ENCODE data around the gene ACADVL. TPM values are rescaled to one million over a fixed set of nuclear protein-coding genes. Genes with fewer than 3 reads are reported as not detected.

Gene ACADVL
- total RNA-seq, 1 experiment from 2014 or later = 327 TPM

Small RNA genes within 50 kb of the gene (small RNA-seq; reads per million reads assigned to genes)
- not detected for gene AC120057.4
- gene MIR324 = 0.68 reads per million, percentile 64 among the genes with 10 or more reads in this experiment
- gene RF00019 = not detected

Other genes starting within 250 kb of the ACADVL start
- gene ALOX12, start 223.9 kb upstream of the ACADVL start, total RNA-seq (2014; rRNA removed; shearing (Covaris generic)) = not detected in 2 replicates
- 201 and 360 TPM in 2 replicates for gene RNASEK, start 207.3 kb upstream of the ACADVL start, total RNA-seq (2014; rRNA removed; shearing (Covaris generic))
- gene BCL6B, start 196.9 kb upstream of the ACADVL start, total RNA-seq (2014; rRNA removed; shearing (Covaris generic)) = not detected in 2 replicates
- 0.43 TPM in 1 of 2 replicates, not detected in the other for gene SLC16A13, start 183.9 kb upstream of the ACADVL start, total RNA-seq (2014; rRNA removed; shearing (Covaris generic))
- not detected in 2 replicates for gene SLC16A11, start 175.8 kb upstream of the ACADVL start, total RNA-seq (2014; rRNA removed; shearing (Covaris generic))
- not detected in 2 replicates for gene CLEC10A, start 139.7 kb upstream of the ACADVL start, total RNA-seq (2014; rRNA removed; shearing (Covaris generic))
- not detected in 2 replicates for gene ASGR2, start 105.1 kb upstream of the ACADVL start, total RNA-seq (2014; rRNA removed; shearing (Covaris generic))
- 2.8 and 4.0 TPM in 2 replicates for gene ASGR1, start 40.6 kb upstream of the ACADVL start, total RNA-seq (2014; rRNA removed; shearing (Covaris generic))
- 11.3 and 14.2 TPM in 2 replicates for gene DLG4, start 102 bp upstream of the ACADVL start, total RNA-seq (2014; rRNA removed; shearing (Covaris generic))
- 45.2 and 57.0 TPM in 2 replicates for gene DVL2, start 14.6 kb downstream of the ACADVL start, total RNA-seq (2014; rRNA removed; shearing (Covaris generic))
- gene PHF23, start 19.5 kb downstream of the ACADVL start, total RNA-seq (2014; rRNA removed; shearing (Covaris generic)) = 94.0 and 115 TPM in 2 replicates
- 191 and 331 TPM in 2 replicates for gene GABARAP, start 22.5 kb downstream of the ACADVL start, total RNA-seq (2014; rRNA removed; shearing (Covaris generic))
- 43.6 and 79.9 TPM in 2 replicates for gene CTDNEP1, start 31.8 kb downstream of the ACADVL start, total RNA-seq (2014; rRNA removed; shearing (Covaris generic))
- 68.1 and 78.2 TPM in 2 replicates for gene ELP5, start 32.3 kb downstream of the ACADVL start, total RNA-seq (2014; rRNA removed; shearing (Covaris generic))
- not detected in 2 replicates for gene CLDN7, start 42.5 kb downstream of the ACADVL start, total RNA-seq (2014; rRNA removed; shearing (Covaris generic))
- 0.03 TPM in 1 of 2 replicates, not detected in the other for gene SLC2A4, start 61.8 kb downstream of the ACADVL start, total RNA-seq (2014; rRNA removed; shearing (Covaris generic))
- not detected in 2 replicates for gene YBX2, start 74.7 kb downstream of the ACADVL start, total RNA-seq (2014; rRNA removed; shearing (Covaris generic))
- gene EIF5A, start 87.7 kb downstream of the ACADVL start, total RNA-seq (2014; rRNA removed; shearing (Covaris generic)) = 1,448 and 1,578 TPM in 2 replicates
- 125 and 135 TPM in 2 replicates for gene GPS2, start 95.4 kb downstream of the ACADVL start, total RNA-seq (2014; rRNA removed; shearing (Covaris generic))
- 20.7 TPM in 2 replicates for gene NEURL4, start 109.4 kb downstream of the ACADVL start, total RNA-seq (2014; rRNA removed; shearing (Covaris generic))
- gene ACAP1, start 116.6 kb downstream of the ACADVL start, total RNA-seq (2014; rRNA removed; shearing (Covaris generic)) = 0.90 and 2.2 TPM in 2 replicates
- gene KCTD11, start 132.2 kb downstream of the ACADVL start, total RNA-seq (2014; rRNA removed; shearing (Covaris generic)) = 4.7 and 5.8 TPM in 2 replicates
- not detected in 2 replicates for gene TMEM95, start 135.2 kb downstream of the ACADVL start, total RNA-seq (2014; rRNA removed; shearing (Covaris generic))
- gene TNK1, start 161.2 kb downstream of the ACADVL start, total RNA-seq (2014; rRNA removed; shearing (Covaris generic)) = 0.24 TPM in 1 of 2 replicates, not detected in the other
- 31.7 and 36.7 TPM in 2 replicates for gene PLSCR3, start 174.6 kb downstream of the ACADVL start, total RNA-seq (2014; rRNA removed; shearing (Covaris generic))
- gene TMEM256, start 184.2 kb downstream of the ACADVL start, total RNA-seq (2014; rRNA removed; shearing (Covaris generic)) = 54.1 and 72.6 TPM in 2 replicates
- 6.1 and 7.4 TPM in 2 replicates for gene NLGN2, start 187.9 kb downstream of the ACADVL start, total RNA-seq (2014; rRNA removed; shearing (Covaris generic))
- not detected in 2 replicates for gene SPEM1, start 200.4 kb downstream of the ACADVL start, total RNA-seq (2014; rRNA removed; shearing (Covaris generic))
- not detected in 2 replicates for gene SPEM2, start 205.7 kb downstream of the ACADVL start, total RNA-seq (2014; rRNA removed; shearing (Covaris generic))
- not detected in 2 replicates for gene SPEM3, start 208.9 kb downstream of the ACADVL start, total RNA-seq (2014; rRNA removed; shearing (Covaris generic))
- 0.23 and 0.43 TPM in 2 replicates for gene TMEM102, start 215.5 kb downstream of the ACADVL start, total RNA-seq (2014; rRNA removed; shearing (Covaris generic))
- gene FGF11, start 219.6 kb downstream of the ACADVL start, total RNA-seq (2014; rRNA removed; shearing (Covaris generic)) = 0.23 and 0.37 TPM in 2 replicates
- 6.0 and 7.9 TPM in 2 replicates for gene CHRNB1, start 225.1 kb downstream of the ACADVL start, total RNA-seq (2014; rRNA removed; shearing (Covaris generic))